ENCODE data around the gene CCDC110. TPM values are rescaled to one million over a fixed set of nuclear protein-coding genes. Genes with fewer than 3 reads are reported as not detected.

Gene CCDC110
- total and polyA plus RNA-seq, 4 donors: 0.31 to 1.8 (median 0.92) TPM

DNA sequence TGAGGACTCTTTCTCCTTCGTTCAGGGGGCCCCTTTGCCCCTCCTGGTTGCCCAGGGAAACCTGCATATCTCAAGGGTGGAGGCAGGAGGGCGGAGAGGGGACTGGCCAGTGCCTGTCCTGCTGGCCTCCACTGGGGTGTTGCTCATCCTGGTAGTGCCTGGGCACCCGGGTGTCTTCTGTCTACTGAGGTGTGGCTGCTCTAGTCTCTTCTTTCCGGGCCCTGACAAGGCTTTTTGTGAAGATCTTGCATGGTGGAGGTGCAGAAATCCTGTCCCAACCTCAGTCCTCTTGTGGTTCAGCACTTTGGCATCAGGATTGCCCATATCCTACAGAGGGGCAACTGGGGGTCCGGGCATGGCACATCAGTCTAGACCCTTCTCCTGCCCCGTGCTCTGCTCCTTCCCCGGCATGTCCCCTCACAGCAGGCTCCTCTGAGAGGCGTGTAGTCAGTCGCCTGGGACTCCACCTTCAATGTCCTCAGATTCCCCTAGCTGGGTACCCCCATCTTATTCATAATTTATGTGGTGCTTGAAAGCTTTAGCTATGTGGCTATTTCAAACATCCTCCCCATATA, 1.9 kb downstream of the CCDC110 start:
- Histone ChIP-seq H3K36me3 (ENCODE audit: control insufficient read depth in 4 of 4, insufficient read depth in 4 of 4, low read length in 4 of 4) (no peaks in the 10 kb centered on the region), H3K9ac (ENCODE audit: insufficient read depth in 1 of 2, low read length in 2 of 2) (no peak overlapping the region), H3K9me3 (ENCODE audit: control insufficient read depth in 4 of 4, insufficient read depth in 3 of 4, low read length in 3 of 4) (no peaks in the 10 kb centered on the region), H3K4me1 (ENCODE audit: control insufficient read depth in 5 of 5, insufficient read depth in 5 of 5, low read length in 5 of 5) (peaks cover 0 to 17% (median 2%) of the 10 kb centered on the region in 5 donors), H3K27me3 (ENCODE audit: control insufficient read depth in 3 of 3, insufficient read depth in 3 of 3, low read length in 2 of 3) (peaks cover 0 to 6% (median 0%) of the 10 kb centered on the region in 3 donors), H3K4me3 (no peak overlapping the region), H3K27ac (ENCODE audit: low read depth in 1 of 2, low read length in 1 of 2) (peak overlapping the region in 1 of 2 donors; percentile 12)
- TF ChIP-seq, protein P1, sequence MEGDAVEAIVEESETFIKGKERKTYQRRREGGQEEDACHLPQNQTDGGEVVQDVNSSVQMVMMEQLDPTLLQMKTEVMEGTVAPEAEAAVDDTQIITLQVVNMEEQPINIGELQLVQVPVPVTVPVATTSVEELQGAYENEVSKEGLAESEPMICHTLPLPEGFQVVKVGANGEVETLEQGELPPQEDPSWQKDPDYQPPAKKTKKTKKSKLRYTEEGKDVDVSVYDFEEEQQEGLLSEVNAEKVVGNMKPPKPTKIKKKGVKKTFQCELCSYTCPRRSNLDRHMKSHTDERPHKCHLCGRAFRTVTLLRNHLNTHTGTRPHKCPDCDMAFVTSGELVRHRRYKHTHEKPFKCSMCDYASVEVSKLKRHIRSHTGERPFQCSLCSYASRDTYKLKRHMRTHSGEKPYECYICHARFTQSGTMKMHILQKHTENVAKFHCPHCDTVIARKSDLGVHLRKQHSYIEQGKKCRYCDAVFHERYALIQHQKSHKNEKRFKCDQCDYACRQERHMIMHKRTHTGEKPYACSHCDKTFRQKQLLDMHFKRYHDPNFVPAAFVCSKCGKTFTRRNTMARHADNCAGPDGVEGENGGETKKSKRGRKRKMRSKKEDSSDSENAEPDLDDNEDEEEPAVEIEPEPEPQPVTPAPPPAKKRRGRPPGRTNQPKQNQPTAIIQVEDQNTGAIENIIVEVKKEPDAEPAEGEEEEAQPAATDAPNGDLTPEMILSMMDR (IDR thresholded peaks at IDR 0.05; ENCODE audit: control extremely low read depth, extremely low read depth): no peak
- ATAC-seq (ENCODE audit: insufficient read depth, low FRiP score) (no peak), DNase-seq (no peak)
- 68 to 79% methylated on average over 9 of the region's 9 CpGs for WGBS, 2 donors

DNA sequence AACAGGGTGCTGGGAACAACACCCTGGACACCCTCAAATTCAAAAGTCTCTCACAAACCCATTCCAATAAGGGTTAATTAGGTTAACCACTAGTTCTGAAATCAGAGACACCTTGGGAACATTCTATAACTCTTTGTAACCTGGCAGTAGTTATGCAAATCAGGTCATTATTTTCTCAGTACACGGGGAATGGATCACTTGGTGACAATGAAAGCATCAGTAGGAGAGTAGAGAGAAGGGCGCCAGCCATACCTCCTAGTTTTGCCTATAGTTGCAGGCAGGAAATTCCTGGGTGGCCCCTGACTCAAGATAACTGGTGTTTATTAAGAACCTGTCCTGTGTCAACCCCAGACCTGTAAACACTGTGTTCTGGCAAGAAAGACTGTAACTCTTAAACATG, 2.5 kb downstream of the CCDC110 start:
- WGBS, 2 donors: 77 to 83% methylated on average over 2 of the region's 2 CpGs
- TF ChIP-seq, protein P1 (IDR thresholded peaks at IDR 0.05; ENCODE audit: control extremely low read depth, extremely low read depth): no peak

DNA sequence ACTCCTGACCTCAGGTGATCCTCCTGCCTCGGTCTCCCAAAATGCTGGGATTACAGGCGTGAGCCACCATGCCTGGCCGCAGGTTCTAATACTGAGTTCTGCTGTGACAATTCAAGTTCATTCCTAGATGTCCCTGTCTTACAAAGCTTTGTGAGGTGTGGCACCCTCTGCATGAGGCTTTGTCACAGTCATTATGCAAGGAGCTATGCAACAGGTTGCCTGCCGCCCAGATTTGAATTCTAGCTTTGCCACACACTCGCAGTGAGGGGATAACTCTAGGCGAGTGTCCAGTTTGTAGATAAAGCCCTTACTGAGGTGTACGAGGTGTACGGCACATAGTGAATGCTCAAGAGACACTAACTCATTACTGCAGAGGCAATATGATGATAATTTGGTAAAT, 3.5 kb downstream of the CCDC110 start:
- Histone ChIP-seq H3K9me3 (ENCODE audit: control insufficient read depth in 4 of 4, insufficient read depth in 3 of 4, low read length in 3 of 4) (no peaks in the 10 kb centered on the region), H3K4me3 (no peak overlapping the region), H3K27me3 (ENCODE audit: control insufficient read depth in 3 of 3, insufficient read depth in 3 of 3, low read length in 2 of 3) (peaks cover 0 to 6% (median 0%) of the 10 kb centered on the region in 3 donors), H3K9ac (ENCODE audit: insufficient read depth in 1 of 2, low read length in 2 of 2) (no peak overlapping the region), H3K36me3 (ENCODE audit: control insufficient read depth in 4 of 4, insufficient read depth in 4 of 4, low read length in 4 of 4) (no peaks in the 10 kb centered on the region), H3K4me1 (ENCODE audit: control insufficient read depth in 5 of 5, insufficient read depth in 5 of 5, low read length in 5 of 5) (peaks cover 0 to 29% (median 2%) of the 10 kb centered on the region in 5 donors), H3K27ac (ENCODE audit: low read depth in 1 of 2, low read length in 1 of 2) (no peak overlapping the region)
- ATAC-seq (ENCODE audit: insufficient read depth, low FRiP score) (no peak), DNase-seq (no peak)
- TF ChIP-seq, protein P1 (IDR thresholded peaks at IDR 0.05; ENCODE audit: control extremely low read depth, extremely low read depth): no peak
- 88 to 94% methylated on average over 8 of the region's 8 CpGs for WGBS, 2 donors

More for the DNA sequence above, 2.5 kb downstream of the CCDC110 start:
- H3K9ac ChIP-seq (ENCODE audit: insufficient read depth in 1 of 2, low read length in 2 of 2): no peak overlapping the region
- no peaks in the 10 kb centered on the region for H3K36me3 ChIP-seq (ENCODE audit: control insufficient read depth in 4 of 4, insufficient read depth in 4 of 4, low read length in 4 of 4)
- peaks cover 0 to 24% (median 2%) of the 10 kb centered on the region in 5 donors for H3K4me1 ChIP-seq (ENCODE audit: control insufficient read depth in 5 of 5, insufficient read depth in 5 of 5, low read length in 5 of 5)
- no peak overlapping the region for H3K27ac ChIP-seq (ENCODE audit: low read depth in 1 of 2, low read length in 1 of 2)
- DNase-seq: no peak
- no peak for ATAC-seq (ENCODE audit: insufficient read depth, low FRiP score)
- H3K27me3 ChIP-seq (ENCODE audit: control insufficient read depth in 3 of 3, insufficient read depth in 3 of 3, low read length in 2 of 3): peaks cover 0 to 6% (median 0%) of the 10 kb centered on the region in 3 donors
- no peaks in the 10 kb centered on the region for H3K9me3 ChIP-seq (ENCODE audit: control insufficient read depth in 4 of 4, insufficient read depth in 3 of 4, low read length in 3 of 4)
- H3K4me3 ChIP-seq: no peak overlapping the region

DNA sequence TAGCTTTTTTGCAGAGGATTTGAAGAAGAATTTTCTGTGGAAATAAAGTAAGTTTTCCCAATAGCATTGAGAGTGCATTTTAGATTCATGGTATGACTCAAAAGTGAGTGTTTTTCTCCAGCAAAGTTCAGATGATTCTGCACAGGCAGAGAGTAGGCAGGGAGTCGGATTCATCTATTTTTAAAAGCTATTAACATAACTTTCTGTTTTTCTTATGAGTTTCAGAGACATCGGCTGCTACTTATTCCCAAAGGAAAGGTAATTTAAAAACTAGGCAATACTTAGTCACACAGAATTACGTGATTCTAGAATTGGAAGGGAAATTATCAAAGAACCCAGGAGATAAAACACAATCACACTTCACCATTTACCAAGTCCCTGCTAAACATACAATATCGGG, 4.4 kb downstream of the CCDC110 start:
- Histone ChIP-seq H3K4me1 (ENCODE audit: control insufficient read depth in 5 of 5, insufficient read depth in 5 of 5, low read length in 5 of 5) (peaks cover 0 to 27% (median 2%) of the 10 kb centered on the region in 5 donors), H3K27me3 (ENCODE audit: control insufficient read depth in 3 of 3, insufficient read depth in 3 of 3, low read length in 2 of 3) (peaks cover 0 to 6% (median 0%) of the 10 kb centered on the region in 3 donors), H3K27ac (ENCODE audit: low read depth in 1 of 2, low read length in 1 of 2) (no peak overlapping the region), H3K4me3 (no peak overlapping the region), H3K36me3 (ENCODE audit: control insufficient read depth in 4 of 4, insufficient read depth in 4 of 4, low read length in 4 of 4) (no peaks in the 10 kb centered on the region), H3K9me3 (ENCODE audit: control insufficient read depth in 4 of 4, insufficient read depth in 3 of 4, low read length in 3 of 4) (no peaks in the 10 kb centered on the region), H3K9ac (ENCODE audit: insufficient read depth in 1 of 2, low read length in 2 of 2) (no peak overlapping the region)
- no peak for ATAC-seq (ENCODE audit: insufficient read depth, low FRiP score)
- DNase-seq: no peak
- 73 to 91% methylated on average over 4 of the region's 4 CpGs for WGBS, 2 donors
- TF ChIP-seq, protein P1 (IDR thresholded peaks at IDR 0.05; ENCODE audit: control extremely low read depth, extremely low read depth): no peak

Data from lung (tissue), 12 donors.